SIG-M5 (cell line): Measurements from ENCODE around the gene SRGAP2B.
"Not testable (repeated sequence)": the region's sequence is repeated elsewhere in the genome, so short reads cannot be mapped to it uniquely, and the experiment has no call there.

ENCODE experiments used
- DNase-seq: peaks from one replicate; lab custom pipeline; 2025; lab: John Stamatoyannopoulos, UW

SRGAP2B gene

GRCh38 chr1:145082483-145083255 is 12.5 kb downstream of the SRGAP2B start:
- DNase-seq, result not testable (repeated sequence)

GRCh38 chr1:145080193-145080592 is 14.9 kb downstream of the SRGAP2B start:
- DNase-seq, result not testable (repeated sequence)

GRCh38 chr1:145079737-145080136 is 15.4 kb downstream of the SRGAP2B start:
- DNase-seq, result not testable (repeated sequence)

- not testable (repeated sequence) for DNase-seq
Measured at GRCh38 chr1:145078787-145079370, 16.2 kb downstream of the SRGAP2B start.

GRCh38 chr1:145077872-145078786 is 17.0 kb downstream of the SRGAP2B start:
- not testable (repeated sequence) for DNase-seq

- not testable (repeated sequence) for DNase-seq
Measured at GRCh38 chr1:145076877-145077276, 18.3 kb downstream of the SRGAP2B start.

- not testable (repeated sequence) for DNase-seq
Measured at GRCh38 chr1:145074021-145074559, 21.0 kb downstream of the SRGAP2B start.

GRCh38 chr1:145071569-145071968 is 23.6 kb downstream of the SRGAP2B start:
- DNase-seq, result not testable (repeated sequence)

GRCh38 chr1:145066486-145066885 is 28.6 kb downstream of the SRGAP2B start:
- DNase-seq, result not testable (repeated sequence)

- not testable (repeated sequence) for DNase-seq
Measured at GRCh38 chr1:145065194-145065826, 29.8 kb downstream of the SRGAP2B start.

GRCh38 chr1:145063941-145064648 is 31.0 kb downstream of the SRGAP2B start:
- DNase-seq, result not testable (repeated sequence)

GRCh38 chr1:145063285-145063684 is 31.8 kb downstream of the SRGAP2B start:
- not testable (repeated sequence) for DNase-seq

- not testable (repeated sequence) for DNase-seq
Measured at GRCh38 chr1:145058184-145058583, 36.9 kb downstream of the SRGAP2B start.

GRCh38 chr1:145055217-145055760 is 39.8 kb downstream of the SRGAP2B start:
- DNase-seq, result not testable (repeated sequence)

- not testable (repeated sequence) for DNase-seq
Measured at GRCh38 chr1:145053428-145053827, 41.7 kb downstream of the SRGAP2B start.

- not testable (repeated sequence) for DNase-seq
Measured at GRCh38 chr1:145052019-145052776, 42.9 kb downstream of the SRGAP2B start.

GRCh38 chr1:145048181-145048856 is 46.8 kb downstream of the SRGAP2B start:
- DNase-seq, result not testable (repeated sequence)

GRCh38 chr1:145047553-145047952 is 47.6 kb downstream of the SRGAP2B start:
- not testable (repeated sequence) for DNase-seq
